GM21515 (cell line): ENCODE results near the gene PYDC1.
"Not testable (repeated sequence)": the region's sequence is repeated elsewhere in the genome, so short reads cannot be mapped to it uniquely, and the experiment has no call there.

Experiments used
- ATAC-seq: cut with Tn5 transposase; IDR thresholded peaks from one replicate; pipeline ENCODE4 v1.9.1; 2021; ENCODE audit not compliant: unreplicated experiment

Gene PYDC1

DNA sequence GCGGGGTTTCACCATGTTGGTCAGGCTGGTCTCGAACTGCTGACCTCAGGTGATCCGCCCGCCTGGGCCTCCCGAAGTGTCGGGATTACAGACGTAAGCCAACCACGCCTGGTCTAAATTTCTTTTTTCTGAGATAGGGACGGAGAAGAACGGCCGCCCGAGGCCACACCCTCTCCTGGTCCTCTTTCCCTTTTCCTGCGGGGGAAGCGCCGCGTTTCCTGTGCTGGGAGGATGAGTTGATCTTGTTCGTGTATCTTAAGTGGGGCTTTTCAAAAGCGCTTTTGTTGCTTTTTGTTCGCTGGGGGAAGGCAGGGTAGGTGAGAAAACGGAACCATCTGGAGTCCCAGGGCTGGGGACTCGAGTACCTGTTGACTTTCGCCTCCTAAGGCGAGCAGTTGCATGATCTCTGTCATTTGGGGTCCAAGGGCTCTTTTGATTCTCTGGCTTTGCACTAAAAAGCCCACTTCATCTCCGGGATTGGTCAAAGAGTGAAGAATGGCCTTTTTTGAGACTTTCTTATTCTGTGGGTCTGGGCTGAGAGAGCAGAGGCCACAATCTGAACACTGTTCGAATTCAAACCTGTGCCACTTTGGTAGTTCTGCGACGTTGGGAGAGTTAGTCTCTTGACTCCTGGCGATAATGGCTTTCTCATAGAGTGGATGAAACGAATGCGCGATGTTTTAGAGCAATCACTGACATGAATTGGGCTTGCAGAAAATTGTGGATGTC lies 35.7 kb downstream of the PYDC1 start:
- ATAC-seq: no peak

DNA sequence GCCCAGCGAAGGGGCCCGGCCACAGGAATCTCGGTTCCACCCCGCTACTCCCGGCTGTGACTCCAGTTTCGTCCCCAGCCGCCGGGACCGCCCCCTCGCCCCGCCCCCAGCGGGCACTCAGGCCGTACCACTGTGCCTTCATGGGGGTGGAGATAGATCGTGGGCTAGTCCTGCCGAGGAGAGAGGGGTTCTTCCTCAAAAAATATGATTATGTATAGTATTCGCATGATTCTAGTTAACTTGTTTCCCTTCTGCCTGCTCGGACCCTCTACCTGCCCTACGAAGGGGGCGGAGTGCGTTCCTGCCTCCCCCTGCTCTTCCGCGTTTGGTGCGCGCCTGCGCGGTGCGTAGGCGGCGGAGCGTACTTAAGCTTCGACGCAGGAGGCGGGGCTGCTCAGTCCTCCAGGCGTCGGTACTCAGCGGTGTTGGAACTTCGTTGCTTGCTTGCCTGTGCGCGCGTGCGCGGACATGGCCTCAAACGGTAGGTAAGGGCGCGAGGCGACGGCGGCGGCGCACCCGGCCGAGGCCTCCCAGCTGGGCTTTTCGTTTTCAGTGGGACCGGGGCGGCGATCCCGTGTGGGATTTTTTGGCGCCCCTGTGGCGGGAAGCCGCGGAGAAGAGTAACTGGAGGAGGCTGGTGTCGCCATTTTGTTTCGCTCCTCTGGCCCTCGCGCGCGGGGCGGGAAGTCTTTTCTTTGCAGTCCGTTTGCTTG lies 37.0 kb downstream of the PYDC1 start, which contains the start of gene FUS:
FUS (plus strand) TSS at position 393 of the 713 bp plus-strand sequence; CDS start at position 469, 76 bp downstream.
- ATAC-seq: peak; percentile 57

DNA sequence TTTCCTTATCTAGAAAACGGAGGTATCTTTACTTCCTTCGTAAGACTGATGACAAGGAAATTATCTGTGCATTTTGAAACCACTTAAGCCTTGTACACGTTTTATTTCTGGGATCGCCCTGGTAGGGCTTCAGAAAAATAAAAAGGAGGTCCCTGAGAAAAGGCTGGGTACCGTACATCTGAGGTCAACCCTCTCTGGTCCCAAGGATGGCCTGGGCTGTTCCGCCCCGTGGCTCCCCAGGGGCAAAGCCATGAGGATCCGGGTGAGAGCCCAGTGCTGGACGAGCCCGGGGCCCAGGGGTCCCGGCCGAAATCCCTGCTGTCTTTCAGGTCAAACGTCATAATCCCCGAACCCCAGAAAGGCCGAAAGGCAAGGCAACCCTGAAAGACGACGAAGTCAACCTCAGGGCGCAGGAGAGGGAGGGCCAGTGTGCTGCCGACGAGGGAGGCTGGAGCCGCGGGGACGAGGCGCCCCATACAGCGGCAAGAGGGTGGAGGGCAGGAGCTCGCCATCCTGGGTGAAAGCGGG lies 37.7 kb downstream of the PYDC1 start:
- no peak for ATAC-seq

- ATAC-seq: no peak
Measured at GRCh38 chr16:31177136-31177535, 39.8 kb downstream of the PYDC1 start.

DNA sequence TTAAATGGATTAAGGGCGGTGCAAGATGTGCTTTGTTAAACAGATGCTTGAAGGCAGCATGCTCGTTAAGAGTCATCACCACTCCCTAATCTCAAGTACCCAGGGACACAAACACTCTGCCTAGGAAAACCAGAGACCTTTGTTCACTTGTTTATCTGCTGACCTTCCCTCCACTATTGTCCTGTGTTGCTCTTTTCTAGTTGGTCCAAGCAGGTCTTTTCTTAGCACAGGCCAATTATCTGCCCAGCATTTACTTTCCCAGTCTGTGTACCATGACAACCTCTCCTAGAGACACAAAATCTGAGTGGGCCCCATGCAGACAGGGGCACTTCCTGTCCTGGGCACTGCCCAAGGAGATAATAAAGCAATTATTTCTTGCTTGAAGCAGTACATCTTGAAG lies 46.9 kb downstream of the PYDC1 start:
- not testable (repeated sequence) for ATAC-seq

DNA sequence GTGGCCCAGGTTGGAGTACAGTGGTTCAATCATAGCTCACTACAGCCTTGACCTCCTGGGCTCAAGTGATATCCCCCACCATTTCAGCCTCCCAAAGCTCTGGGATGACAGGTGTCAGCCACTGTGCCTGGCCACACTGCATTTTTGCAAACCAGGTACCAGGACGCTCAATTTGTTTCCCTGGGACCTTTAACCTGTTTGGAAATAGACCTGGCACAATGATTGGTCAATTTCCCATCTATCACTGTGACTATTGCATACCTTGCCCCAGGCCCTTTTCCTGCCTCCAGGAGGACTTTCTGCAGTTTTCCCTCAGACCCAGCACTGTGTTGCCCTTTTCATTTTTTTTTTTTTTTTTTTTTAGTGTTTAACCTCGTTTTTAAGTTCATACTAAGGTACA lies 48.1 kb downstream of the PYDC1 start:
- no peak for ATAC-seq

DNA sequence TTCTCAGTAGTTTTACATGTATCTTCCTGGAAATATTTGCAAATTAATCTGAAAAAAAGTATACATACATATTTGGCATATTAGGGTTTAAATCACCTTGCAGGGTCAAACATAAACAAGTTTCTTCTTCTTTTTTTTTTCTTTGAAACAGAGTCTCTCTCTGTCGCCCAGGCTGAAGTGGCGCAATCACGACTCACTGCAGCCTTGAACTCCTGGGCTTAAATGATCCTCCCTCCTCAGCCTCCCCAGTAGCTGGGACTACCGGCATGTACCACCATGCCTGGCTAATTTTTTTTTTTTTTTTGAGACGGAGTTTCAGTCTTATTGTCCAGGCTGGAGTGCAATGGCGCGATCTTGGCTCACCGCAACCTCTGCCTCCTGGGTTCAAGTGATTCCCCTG lies 49.6 kb downstream of the PYDC1 start:
- ATAC-seq: no peak
